DOHH2 (cell line): ENCODE results near the gene SLFN12L.
A peak's percentile ranks its signal among the peaks of the same experiment; 100 is the strongest.

Experiments used
- H3F3A ChIP-seq: fragments of 200-600 bp; sonication (generic), shearing (Covaris generic); 2 replicates; pipeline ENCODE4 v1.6.0; 2016; ENCODE audit warnings: antibody characterized with exemption, mild to moderate bottlenecking; ENCODE audit not compliant: control insufficient read depth, insufficient read depth
- H3K27ac ChIP-seq: fragments of 200-600 bp; sonication (generic); 2 replicates; pipeline ENCODE4 v1.5.1; 2014; ENCODE audit warnings: low read depth, mild to moderate bottlenecking, low read length, moderate library complexity
- H3K27me3 ChIP-seq: fragments of 200-600 bp; sonication (generic); 2 replicates; pipeline ENCODE4 v1.6.1; 2014; ENCODE audit warnings: mild to moderate bottlenecking, low read length, mixed read lengths; ENCODE audit not compliant: control insufficient read depth
- H3K36me3 ChIP-seq: fragments of 200-600 bp; sonication (generic); 2 replicates; pipeline ENCODE4 v1.6.1; 2014; ENCODE audit warnings: mild to moderate bottlenecking, low read length, moderate library complexity, mixed read lengths; ENCODE audit not compliant: control insufficient read depth
- H3K4me1 ChIP-seq: fragments of 200-600 bp; sonication (generic); 2 replicates; pipeline ENCODE4 v1.6.1; 2014; ENCODE audit warnings: mild to moderate bottlenecking, low read length, mixed read lengths; ENCODE audit not compliant: control insufficient read depth
- H3K4me2 ChIP-seq: fragments of 200-600 bp; sonication (generic); 2 replicates; pipeline ENCODE4 v1.6.0; 2014; ENCODE audit warnings: mild to moderate bottlenecking, low read length, moderate library complexity
- H3K4me3 ChIP-seq: fragments of 200-600 bp; sonication (generic); 2 replicates; pipeline ENCODE4 v1.5.1; 2014; ENCODE audit warnings: mild to moderate bottlenecking, low read length, mixed read lengths
- H3K79me2 ChIP-seq: fragments of 200-600 bp; sonication (generic); 2 replicates; pipeline ENCODE4 v1.6.1; 2014; ENCODE audit warnings: mild to moderate bottlenecking, low read length, mixed read lengths; ENCODE audit not compliant: control insufficient read depth
- H3K9me2 ChIP-seq: fragments of 200-600 bp; sonication (generic); replicated peaks from 2 replicates; pipeline ENCODE4 v1.6.1; 2014; ENCODE audit warnings: mild to moderate bottlenecking, low read length, mixed read lengths; ENCODE audit not compliant: control insufficient read depth
- H3K9me3 ChIP-seq: fragments of 200-600 bp; sonication (generic); 2 replicates; pipeline ENCODE4 v1.6.1; 2014; ENCODE audit warnings: antibody characterized with exemption, low read length, mixed read lengths; ENCODE audit not compliant: control insufficient read depth, insufficient read depth
- H4K20me1 ChIP-seq: fragments of 200-600 bp; sonication (generic); 2 replicates; pipeline ENCODE4 v1.6.0; 2014; ENCODE audit warnings: low read depth, mild to moderate bottlenecking, antibody characterized with exemption, low read length, moderate library complexity; ENCODE audit not compliant: control insufficient read depth, insufficient read depth
- EZH2phosphoT487 ChIP-seq: fragments of 200-600 bp; sonication (generic); IDR thresholded peaks from 2 replicates; pipeline ENCODE4 v1.6.1; 2017; ENCODE audit warnings: borderline replicate concordance, mild to moderate bottlenecking, antibody characterized with exemption, low read length, moderate library complexity, mixed read lengths
- TF ChIP-seq, protein P1 (sequence below): fragments of 200-600 bp; sonication (generic); IDR thresholded peaks from one replicate; pipeline ENCODE4 v1.5.1; 2014; ENCODE audit warnings: antibody characterized with exemption, mild to moderate bottlenecking, low read depth, low read length; ENCODE audit not compliant: poor library complexity, severe bottlenecking

The SLFN12L gene

DNA sequence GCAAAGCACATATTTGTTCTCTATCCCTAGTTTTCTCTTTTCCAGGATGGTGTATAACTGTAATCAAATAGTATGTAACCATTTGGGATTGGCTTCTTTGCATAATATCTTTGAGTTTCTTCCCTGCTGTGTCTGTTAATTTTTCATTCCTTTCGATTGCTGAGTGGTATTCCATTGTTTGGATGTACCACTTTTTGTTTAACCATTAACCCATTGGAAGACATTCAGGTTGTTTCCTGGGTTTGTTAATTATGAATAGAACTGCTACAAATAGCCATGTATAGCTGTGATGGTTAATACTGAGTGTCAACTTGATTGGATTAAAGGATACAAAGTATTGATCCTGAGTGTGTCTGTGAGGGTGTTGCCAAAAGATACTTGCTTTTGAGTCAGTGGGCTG is 84.3 kb downstream of the SLFN12L start:
- Histone ChIP-seq H3K9me3 (no peaks in the 10 kb centered on the region), H3K27ac (no peak overlapping the region), H3K36me3 (no peaks in the 10 kb centered on the region), H3K27me3 (peaks cover 16% of the 10 kb centered on the region), H3K9me2 (no peaks in the 10 kb centered on the region), H3K4me1 (peaks cover 11% of the 10 kb centered on the region), H3K79me2 (no peaks in the 10 kb centered on the region), H3F3A (no peaks in the 10 kb centered on the region), H3K4me2 (no peak overlapping the region), H4K20me1 (no peaks in the 10 kb centered on the region), H3K4me3 (no peak overlapping the region)
- TF ChIP-seq, protein P1, sequence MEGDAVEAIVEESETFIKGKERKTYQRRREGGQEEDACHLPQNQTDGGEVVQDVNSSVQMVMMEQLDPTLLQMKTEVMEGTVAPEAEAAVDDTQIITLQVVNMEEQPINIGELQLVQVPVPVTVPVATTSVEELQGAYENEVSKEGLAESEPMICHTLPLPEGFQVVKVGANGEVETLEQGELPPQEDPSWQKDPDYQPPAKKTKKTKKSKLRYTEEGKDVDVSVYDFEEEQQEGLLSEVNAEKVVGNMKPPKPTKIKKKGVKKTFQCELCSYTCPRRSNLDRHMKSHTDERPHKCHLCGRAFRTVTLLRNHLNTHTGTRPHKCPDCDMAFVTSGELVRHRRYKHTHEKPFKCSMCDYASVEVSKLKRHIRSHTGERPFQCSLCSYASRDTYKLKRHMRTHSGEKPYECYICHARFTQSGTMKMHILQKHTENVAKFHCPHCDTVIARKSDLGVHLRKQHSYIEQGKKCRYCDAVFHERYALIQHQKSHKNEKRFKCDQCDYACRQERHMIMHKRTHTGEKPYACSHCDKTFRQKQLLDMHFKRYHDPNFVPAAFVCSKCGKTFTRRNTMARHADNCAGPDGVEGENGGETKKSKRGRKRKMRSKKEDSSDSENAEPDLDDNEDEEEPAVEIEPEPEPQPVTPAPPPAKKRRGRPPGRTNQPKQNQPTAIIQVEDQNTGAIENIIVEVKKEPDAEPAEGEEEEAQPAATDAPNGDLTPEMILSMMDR, result no peak
- no peak for TF ChIP-seq EZH2phosphoT487

DNA sequence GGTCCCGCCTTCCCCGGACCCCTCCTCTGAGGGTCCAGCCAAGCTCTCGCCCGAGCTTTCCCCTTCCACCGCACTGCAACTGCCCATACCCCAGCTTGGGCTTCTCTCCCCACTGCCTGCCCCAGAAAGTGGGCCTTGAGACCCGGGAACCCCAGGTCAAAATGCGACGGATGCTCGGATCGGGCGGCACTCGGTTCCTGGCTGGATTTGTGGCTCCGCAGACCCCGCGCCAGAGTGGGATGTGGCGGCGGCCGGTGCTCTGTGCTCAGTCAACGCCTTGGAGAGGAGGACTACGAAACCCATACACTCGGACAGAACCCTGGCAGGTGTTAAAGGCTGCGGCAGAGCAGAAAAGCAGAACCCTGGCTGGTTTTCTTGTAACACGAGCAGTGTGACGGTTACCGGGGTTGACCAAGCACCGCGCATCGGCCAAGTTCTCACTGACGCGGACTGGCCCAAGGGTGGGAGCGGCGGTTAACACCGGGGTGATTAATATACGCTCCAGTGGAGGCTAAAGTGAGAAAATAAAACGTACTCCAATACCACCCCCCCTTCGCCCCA is 88.0 kb downstream of the SLFN12L start:
- H3K4me2 ChIP-seq, result no peak overlapping the region
- no peaks in the 10 kb centered on the region for H3K36me3 ChIP-seq
- H3K4me3 ChIP-seq, result no peak overlapping the region
- H3K4me1 ChIP-seq, result peaks cover 11% of the 10 kb centered on the region
- H3K9me2 ChIP-seq, result no peaks in the 10 kb centered on the region
- peak; percentile 82; the same call in 1 of the 2 replicates for TF ChIP-seq EZH2phosphoT487
- TF ChIP-seq, protein P1, result no peak
- H3K27ac ChIP-seq, result no peak overlapping the region
- H3K9me3 ChIP-seq, result no peaks in the 10 kb centered on the region
- no peaks in the 10 kb centered on the region for H3K79me2 ChIP-seq
- no peaks in the 10 kb centered on the region for H4K20me1 ChIP-seq
- peaks cover 38% of the 10 kb centered on the region for H3K27me3 ChIP-seq
- no peaks in the 10 kb centered on the region for H3F3A ChIP-seq

DNA sequence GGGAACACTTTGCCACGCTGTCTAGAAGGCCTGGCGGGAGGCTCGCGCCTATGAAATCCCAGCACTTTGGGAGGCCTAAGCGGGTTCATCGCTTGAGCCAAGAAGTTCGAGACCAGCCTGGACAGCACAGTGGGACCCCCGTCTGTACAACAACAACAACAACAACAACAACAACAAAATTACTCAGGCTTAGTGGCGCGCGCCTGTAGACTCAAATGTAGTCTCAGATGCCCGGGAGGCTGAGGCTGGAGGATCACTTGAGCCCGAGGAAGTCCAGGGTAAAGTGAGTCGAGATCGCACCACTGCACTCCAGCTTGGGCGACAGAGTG is 88.6 kb downstream of the SLFN12L start:
- Histone ChIP-seq H3K4me3 (peak overlapping the region; percentile 60), H3K27me3 (peaks cover 38% of the 10 kb centered on the region), H4K20me1 (no peaks in the 10 kb centered on the region), H3K4me1 (peaks cover 11% of the 10 kb centered on the region), H3K4me2 (peak overlapping the region; percentile 57), H3K27ac (no peak overlapping the region), H3F3A (no peaks in the 10 kb centered on the region), H3K9me3 (no peaks in the 10 kb centered on the region), H3K36me3 (no peaks in the 10 kb centered on the region), H3K79me2 (no peaks in the 10 kb centered on the region), H3K9me2 (no peaks in the 10 kb centered on the region)
- no peak for TF ChIP-seq EZH2phosphoT487

DNA sequence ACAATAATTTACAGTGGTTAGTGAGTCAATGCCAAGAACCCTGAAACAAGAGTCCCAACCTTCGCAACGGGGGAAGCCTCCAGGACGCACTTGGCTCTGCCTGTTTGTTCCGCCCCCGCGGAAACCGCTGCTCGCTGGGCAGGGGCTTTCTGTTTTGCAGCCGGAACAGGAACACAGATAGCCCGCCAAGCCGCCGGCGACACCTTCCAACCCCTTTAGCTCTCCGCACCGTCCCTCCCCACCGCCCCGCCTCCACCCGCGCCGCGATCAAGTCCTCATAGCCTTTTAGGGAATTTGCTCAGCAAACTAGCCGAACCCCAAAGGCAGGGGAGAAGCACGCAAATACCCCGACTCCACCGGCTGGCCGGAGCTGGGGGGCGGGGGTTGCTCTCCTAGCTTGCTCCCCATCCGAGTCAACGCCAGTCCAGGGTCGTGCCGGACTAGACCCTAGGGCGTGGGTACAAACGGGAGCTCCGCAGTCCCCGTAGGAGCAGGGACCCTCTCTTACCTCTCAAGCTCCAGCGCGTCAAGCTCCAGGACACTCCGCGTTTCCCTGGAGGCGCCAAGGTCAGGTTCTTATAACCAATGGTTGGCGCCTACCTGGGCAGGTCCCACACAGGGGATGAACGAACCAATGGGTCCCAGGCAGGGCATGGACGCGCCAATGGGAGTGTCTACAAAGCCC is 89.1 kb downstream of the SLFN12L start, which contains the start of gene SLFN13:
SLFN13 (minus strand) TSS at position 553 of the 685 bp plus-strand sequence. CDS start 3,086 bp downstream, outside the sequence.
- no peaks in the 10 kb centered on the region for H3F3A ChIP-seq
- H3K27ac ChIP-seq, result no peak within 1 kb of the TSS
- no peaks in the 10 kb centered on the region for H3K79me2 ChIP-seq
- H3K4me1 ChIP-seq, result peaks cover 11% of the 10 kb centered on the region
- no peaks in the 10 kb centered on the region for H3K9me3 ChIP-seq
- peaks cover 38% of the 10 kb centered on the region for H3K27me3 ChIP-seq
- H4K20me1 ChIP-seq, result no peaks in the 10 kb centered on the region
- H3K4me3 ChIP-seq, result peak within 1 kb of the TSS; percentile 60
- no peaks in the 10 kb centered on the region for H3K36me3 ChIP-seq
- TF ChIP-seq, protein P1, result no peak
- TF ChIP-seq EZH2phosphoT487, result peak; percentile 84; the same call in 1 of the 2 replicates
- no peaks in the 10 kb centered on the region for H3K9me2 ChIP-seq
- H3K4me2 ChIP-seq, result peak within 1 kb of the TSS; percentile 57
